ENCODE data around the gene DLG2.

Gene DLG2

GRCh38 chr11:85165819-85166218 is 461.3 kb downstream of the DLG2 start:
- H3K4me3 ChIP-seq (replicated peaks in 1 of 2; ENCODE audit: low read depth in 2 of 2, low read length in 2 of 2) = no peak overlapping the region
- DNase-seq (ENCODE audit: low read depth in 2 of 2) = no peak
- TF ChIP-seq CTCF (IDR thresholded peaks at IDR 0.05; ENCODE audit: low read depth, low read length) = no peak

- no peak for DNase-seq (ENCODE audit: low read depth in 2 of 2)
These were observed 462.4 kb downstream of the DLG2 start for GRCh38 chr11:85164743-85165142.

GRCh38 chr11:85154294-85154693 is 472.9 kb downstream of the DLG2 start:
- TF ChIP-seq CTCF (IDR thresholded peaks at IDR 0.05; ENCODE audit: low read depth, low read length) = no peak
- DNase-seq (ENCODE audit: low read depth in 2 of 2) = no peak
- no peak overlapping the region for H3K4me3 ChIP-seq (replicated peaks in 1 of 2; ENCODE audit: low read depth in 2 of 2, low read length in 2 of 2)

More at GRCh38 chr11:85164743-85165142, 462.4 kb downstream of the DLG2 start:
- no peak for TF ChIP-seq CTCF (IDR thresholded peaks at IDR 0.05; ENCODE audit: low read depth, low read length)
- H3K4me3 ChIP-seq (replicated peaks in 1 of 2; ENCODE audit: low read depth in 2 of 2, low read length in 2 of 2) = no peak overlapping the region

- H3K4me3 ChIP-seq (replicated peaks in 1 of 2; ENCODE audit: low read depth in 2 of 2, low read length in 2 of 2) = no peak overlapping the region
- no peak for TF ChIP-seq CTCF (IDR thresholded peaks at IDR 0.05; ENCODE audit: low read depth, low read length)
- no peak for DNase-seq (ENCODE audit: low read depth in 2 of 2)
These were observed 489.5 kb downstream of the DLG2 start for GRCh38 chr11:85137597-85137996.

- no peak for TF ChIP-seq CTCF (IDR thresholded peaks at IDR 0.05; ENCODE audit: low read depth, low read length)
- DNase-seq (ENCODE audit: low read depth in 2 of 2) = no peak
- H3K4me3 ChIP-seq (replicated peaks in 1 of 2; ENCODE audit: low read depth in 2 of 2, low read length in 2 of 2) = no peak overlapping the region
These were observed 493.5 kb downstream of the DLG2 start for GRCh38 chr11:85133636-85134035.

- no peak for TF ChIP-seq CTCF (IDR thresholded peaks at IDR 0.05; ENCODE audit: low read depth, low read length)
- DNase-seq (ENCODE audit: low read depth in 2 of 2) = no peak
These were observed 494.1 kb downstream of the DLG2 start for GRCh38 chr11:85132851-85133585.

GRCh38 chr11:85127349-85127748 is 499.8 kb downstream of the DLG2 start:
- no peak overlapping the region for H3K4me3 ChIP-seq (replicated peaks in 1 of 2; ENCODE audit: low read depth in 2 of 2, low read length in 2 of 2)
- DNase-seq (ENCODE audit: low read depth in 2 of 2) = no peak
- no peak for TF ChIP-seq CTCF (IDR thresholded peaks at IDR 0.05; ENCODE audit: low read depth, low read length)

More at GRCh38 chr11:85132851-85133585, 494.1 kb downstream of the DLG2 start:
- H3K4me3 ChIP-seq (replicated peaks in 1 of 2; ENCODE audit: low read depth in 2 of 2, low read length in 2 of 2) = no peak overlapping the region
